Caco-2 (cell line): ENCODE measurements around the gene ANAPC7. TPM values are rescaled to one million over a fixed set of nuclear protein-coding genes. Genes with fewer than 3 reads are reported as not detected.

Experiments
- BruUV-seq: library from RNA; stranded (reverse); fragments of 400-500 nt; replicated peaks from 2 replicates; lab custom pipeline; 2021; lab: Mats Ljungman, UMichigan
- CTCF ChIA-PET: fragments of 300-600 bp; sonication (Branson Sonifier 250); formaldehyde crosslinking; loops from one replicate; lab custom pipeline; 2022; ENCODE audit warnings: antibody characterized with exemption; lab: Charles Lee
- POLR2A ChIA-PET: fragments of 300-600 bp; sonication (Branson Sonifier 250); formaldehyde crosslinking; loops from one replicate; lab custom pipeline; 2022; ENCODE audit warnings: antibody characterized with exemption; lab: Charles Lee
- DNase-seq, 2 experiments: peaks; one replicate each; pipeline versions ENCODE4 v3.0.0 to v3.0.0-alpha.2; 2020 to 2022
- H3K27me3 ChIP-seq: replicated peaks from 2 replicates; pipeline ENCODE4 v1.6.0; 2011; ENCODE audit warnings: low read length; ENCODE audit not compliant: control insufficient read depth, insufficient read depth
- H3K36me3 ChIP-seq: 2 replicates; pipeline ENCODE4 v1.5.1; 2011; ENCODE audit warnings: low read length; ENCODE audit not compliant: control insufficient read depth, insufficient read depth
- H3K4me1 ChIP-seq: fragments of 250-450 bp; sonication (Bioruptor Pico); 2 replicates; pipeline ENCODE4 v1.5.1; 2020; ENCODE audit warnings: mild to moderate bottlenecking
- H3K4me3 ChIP-seq: 2 replicates; pipeline ENCODE4 v1.5.1; 2011; ENCODE audit warnings: low read depth, mild to moderate bottlenecking, control low read depth, low read length
- H3K9me3 ChIP-seq: fragments of 250-450 bp; sonication (Bioruptor Pico); 2 replicates; pipeline ENCODE4 v1.5.1; 2020; ENCODE audit warnings: mild to moderate bottlenecking, moderate library complexity
- H3K27ac Mint-ChIP-seq: one replicate; pipeline ENCODE4 v1.8.0; 2022; ENCODE audit warnings: mixed read lengths; ENCODE audit not compliant: unreplicated experiment
- H3K27me3 Mint-ChIP-seq: one replicate; pipeline ENCODE4 v1.8.0; 2022; ENCODE audit warnings: mixed read lengths; ENCODE audit not compliant: insufficient read depth, unreplicated experiment
- H3K36me3 Mint-ChIP-seq: one replicate; pipeline ENCODE4 v1.8.0; 2022; ENCODE audit warnings: mild to moderate bottlenecking, mixed read lengths; ENCODE audit not compliant: insufficient read depth, unreplicated experiment
- H3K4me1 Mint-ChIP-seq: one replicate; pipeline ENCODE4 v1.8.0; 2022; ENCODE audit warnings: low read depth, mixed read lengths; ENCODE audit not compliant: unreplicated experiment
- H3K4me3 Mint-ChIP-seq: one replicate; pipeline ENCODE4 v1.8.0; 2022; ENCODE audit warnings: mild to moderate bottlenecking, moderate library complexity, mixed read lengths; ENCODE audit not compliant: unreplicated experiment
- H3K9me3 Mint-ChIP-seq: one replicate; pipeline ENCODE4 v1.8.0; 2022; ENCODE audit warnings: mixed read lengths; ENCODE audit not compliant: unreplicated experiment
- CTCF ChIP-seq, 2 experiments: fragments of 200-600 bp in 1 of 2; IDR thresholded peaks; 1 replicate in 1 of 2; 2 replicates in 1 of 2; pipeline versions ENCODE4 v1.5.1 to v1.8.0; 2011 to 2022; ENCODE audit warnings: antibody characterized with exemption in 1 of 2, control low read depth in 1 of 2, inconsistent platforms in 1 of 2, low read depth in 1 of 2, low read length in 1 of 2, mild to moderate bottlenecking in 1 of 2, moderate library complexity in 1 of 2; ENCODE audit not compliant: insufficient read depth in 1 of 2, severe bottlenecking in 1 of 2, unreplicated experiment in 1 of 2
- intact Hi-C: fragments of 100-400 bp; cut with micrococcal nuclease; formaldehyde crosslinking; loops from one replicate; pipeline ENCODE4 v1.10.0; 2022; ENCODE audit not compliant: unreplicated experiment
- total RNA-seq: library from RNA; stranded (reverse); gene quantifications from 2 replicates; pipeline ENCODE4 v1.2.3, GENCODE V29; 2022

ANAPC7 gene
- total RNA-seq, 1 experiment from 2014 or later = 93.8 TPM

- Histone ChIP-seq H3K27me3 (no peaks in the 10 kb centered on the region), H3K4me3 (no peak overlapping the region), H3K36me3 (no peaks in the 10 kb centered on the region; the same call in 1 of the 2 replicates), H3K4me1 (no peaks in the 10 kb centered on the region), H3K9me3 (no peaks in the 10 kb centered on the region)
- no peak for TF ChIP-seq CTCF (IDR thresholded peaks at IDR 0.05; ENCODE audit: insufficient read depth in 1 of 2, low read depth in 1 of 2, low read length in 1 of 2, severe bottlenecking in 1 of 2, unreplicated experiment in 1 of 2)
- ChIA-PET POLR2A (no interaction called here), CTCF (no interaction called here)
- Mint-ChIP-seq H3K9me3 (no peaks in the 10 kb centered on the region), H3K27me3 (no peaks in the 10 kb centered on the region), H3K27ac (no peak overlapping the region), H3K4me3 (no peak overlapping the region), H3K4me1 (no peaks in the 10 kb centered on the region), H3K36me3 (peaks cover 61% of the 10 kb centered on the region)
- no TSS peak for BruUV-seq
- DNase-seq = no peak
- intact Hi-C loops = no loop called here
Measured at GRCh38 chr12:110369992-110370391, 33.5 kb downstream of the ANAPC7 start.

DNA sequence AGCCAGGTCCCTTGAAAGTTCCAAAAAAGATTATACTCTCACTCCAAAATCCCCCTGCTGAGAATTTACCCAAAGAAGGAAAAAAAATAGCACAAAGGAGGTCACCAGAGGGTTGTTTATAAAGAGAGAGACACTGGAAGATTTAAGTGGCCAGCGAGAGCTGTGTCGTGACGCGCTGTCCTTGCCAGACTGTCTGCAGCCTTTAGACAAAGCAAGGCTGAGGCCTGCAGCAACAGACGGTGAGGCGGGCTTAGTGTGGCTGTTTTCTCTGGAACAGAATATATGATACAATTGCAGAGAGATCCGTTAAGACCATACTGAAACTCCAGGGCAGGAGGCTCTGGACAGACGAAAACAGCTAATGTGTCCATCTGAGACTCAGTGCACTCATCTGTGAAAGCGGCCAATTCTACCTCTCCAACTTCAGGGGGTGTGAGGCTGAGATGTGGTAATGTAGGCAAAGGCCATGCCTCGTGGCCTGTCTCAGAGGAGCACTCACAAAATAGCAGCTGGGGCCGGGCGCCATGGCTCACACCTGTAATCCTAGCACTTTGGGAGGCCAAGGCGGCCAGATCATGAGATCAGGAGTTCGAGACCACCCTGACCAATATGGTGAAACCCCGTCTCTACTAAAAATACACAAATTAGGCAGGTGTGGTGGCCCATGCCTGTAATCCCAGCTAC is 36.2 kb downstream of the ANAPC7 start:
- POLR2A ChIA-PET = no interaction called here

More for the DNA sequence above, 36.2 kb downstream of the ANAPC7 start:
- peaks cover 36% of the 10 kb centered on the region for H3K36me3 Mint-ChIP-seq
- Histone ChIP-seq H3K36me3 (no peaks in the 10 kb centered on the region), H3K27me3 (no peaks in the 10 kb centered on the region), H3K9me3 (no peaks in the 10 kb centered on the region), H3K4me1 (no peaks in the 10 kb centered on the region), H3K4me3 (no peak overlapping the region)
- no TSS peak for BruUV-seq
- no peak for TF ChIP-seq CTCF (IDR thresholded peaks at IDR 0.05; ENCODE audit: insufficient read depth in 1 of 2, low read depth in 1 of 2, low read length in 1 of 2, severe bottlenecking in 1 of 2, unreplicated experiment in 1 of 2)
- intact Hi-C loops = no loop called here
- H3K27me3 Mint-ChIP-seq = no peaks in the 10 kb centered on the region
- H3K4me1 Mint-ChIP-seq = no peaks in the 10 kb centered on the region
- no peak for DNase-seq
- H3K9me3 Mint-ChIP-seq = no peaks in the 10 kb centered on the region
- CTCF ChIA-PET = interaction anchor here (0.6 kb wide), 1 partner anchor 64 kb away, joined by 3 read pairs; no protein-coding TSS in a partner anchor
- no peak overlapping the region for H3K27ac Mint-ChIP-seq
- no peak overlapping the region for H3K4me3 Mint-ChIP-seq
